ENCODE results near the gene ST8SIA1.

- TF ChIP-seq CTCF (IDR thresholded peaks at IDR 0.05), result no peak
- no peak for TF ChIP-seq POLR2A (IDR thresholded peaks at IDR 0.05)
- TF ChIP-seq POLR2AphosphoS5 (IDR thresholded peaks at IDR 0.05), result no peak
- TF ChIP-seq EP300 (IDR thresholded peaks at IDR 0.05), result no peak
Measured at GRCh38 chr12:22321018-22321605, 13.4 kb downstream of the ST8SIA1 start.

Measured in suprapubic skin (tissue), 4 donors.